Stimulated activated CD8-positive, alpha-beta memory T cell treated with anti-CD3 and anti-CD28 coated beads, Interleukin-2, amount 100 ng/mL, for 48 hours (primary cell): ENCODE results near the gene CEBPZOS.
A peak's percentile ranks its signal among the peaks of the same experiment; 100 is the strongest.

Experiments
- DNase-seq, 2 donors: peaks; one replicate each; pipeline ENCODE4 v3.0.0-alpha.2; 2020; ENCODE audit warnings: low read depth in 2 of 2

The CEBPZOS gene

DNA sequence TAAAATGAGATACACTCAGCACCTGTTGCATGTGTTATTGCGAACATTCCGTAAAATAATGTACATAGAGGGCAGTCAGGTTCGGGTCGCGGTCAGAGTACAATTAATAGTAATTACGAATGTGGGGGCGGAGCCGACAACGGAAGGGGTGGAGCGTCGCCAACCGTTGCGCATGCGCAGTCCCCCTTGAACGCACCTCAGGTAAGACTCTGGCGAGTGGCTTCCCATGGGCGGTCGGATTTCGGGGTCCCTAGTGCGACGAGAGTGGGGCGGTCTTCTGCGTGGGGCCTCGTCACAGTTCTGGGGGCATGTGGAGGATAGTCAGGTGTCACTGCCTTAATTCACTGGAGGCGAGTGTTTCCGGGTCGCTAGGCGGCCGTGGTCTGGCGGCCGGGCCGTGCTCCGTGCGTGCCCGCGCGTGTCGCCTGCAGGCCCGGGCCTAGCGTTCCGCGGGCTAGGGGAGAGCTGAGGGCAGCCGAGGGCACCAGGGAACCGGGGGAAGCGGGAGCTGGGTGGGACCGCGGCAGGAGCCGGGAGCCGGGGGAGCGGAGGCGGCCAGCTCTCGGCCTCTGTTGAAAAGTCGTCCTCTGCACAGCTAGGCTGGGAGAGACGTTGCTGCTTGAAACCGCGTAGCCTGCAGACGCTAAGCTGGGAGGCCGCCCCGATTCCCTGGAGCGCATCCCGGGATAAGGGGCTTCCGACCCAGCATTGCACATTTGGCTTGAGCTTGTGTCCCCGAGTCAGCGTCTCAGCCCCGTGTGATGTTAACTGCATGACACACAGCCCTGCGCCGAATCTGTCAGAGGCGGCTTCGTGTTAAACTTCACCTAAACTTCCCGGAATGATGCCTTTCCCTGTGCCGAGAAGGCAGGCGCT lies at the start of gene CEBPZOS:
Gene CEBPZOS (plus strand): TSS at position 177 of the 876 bp plus-strand sequence. CDS start 3,209 bp downstream, outside the sequence.
- DNase-seq, result peak; percentile 77 to 85

- DNase-seq, result no peak
Observed at GRCh38 chr2:37148325-37148724, 48.0 kb upstream of the CEBPZOS start.

GRCh38 chr2:37149626-37150322 lies 46.5 kb upstream of the CEBPZOS start:
- no peak for DNase-seq

- no peak for DNase-seq
Observed at GRCh38 chr2:37153224-37153623, 43.1 kb upstream of the CEBPZOS start.

DNA sequence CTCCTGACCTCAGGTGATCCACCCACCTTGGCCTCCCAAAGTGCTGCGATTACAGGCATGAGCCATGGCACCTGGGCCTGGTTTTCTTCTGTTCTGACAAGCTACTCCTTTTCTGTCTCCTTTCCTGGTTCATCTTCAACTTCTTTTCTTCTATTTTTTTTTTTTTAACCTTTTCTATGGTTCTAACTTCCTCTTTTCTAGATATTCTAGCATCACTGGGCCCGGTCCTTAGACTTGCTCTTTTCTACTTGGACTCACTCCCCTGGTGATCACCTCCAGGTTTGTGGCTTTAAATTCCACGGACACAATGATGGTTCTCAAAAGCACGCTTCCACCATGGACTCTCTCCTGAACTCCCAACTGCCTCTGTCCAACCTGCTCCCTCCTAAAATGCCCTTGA lies 41.5 kb upstream of the CEBPZOS start:
- no peak for DNase-seq

DNA sequence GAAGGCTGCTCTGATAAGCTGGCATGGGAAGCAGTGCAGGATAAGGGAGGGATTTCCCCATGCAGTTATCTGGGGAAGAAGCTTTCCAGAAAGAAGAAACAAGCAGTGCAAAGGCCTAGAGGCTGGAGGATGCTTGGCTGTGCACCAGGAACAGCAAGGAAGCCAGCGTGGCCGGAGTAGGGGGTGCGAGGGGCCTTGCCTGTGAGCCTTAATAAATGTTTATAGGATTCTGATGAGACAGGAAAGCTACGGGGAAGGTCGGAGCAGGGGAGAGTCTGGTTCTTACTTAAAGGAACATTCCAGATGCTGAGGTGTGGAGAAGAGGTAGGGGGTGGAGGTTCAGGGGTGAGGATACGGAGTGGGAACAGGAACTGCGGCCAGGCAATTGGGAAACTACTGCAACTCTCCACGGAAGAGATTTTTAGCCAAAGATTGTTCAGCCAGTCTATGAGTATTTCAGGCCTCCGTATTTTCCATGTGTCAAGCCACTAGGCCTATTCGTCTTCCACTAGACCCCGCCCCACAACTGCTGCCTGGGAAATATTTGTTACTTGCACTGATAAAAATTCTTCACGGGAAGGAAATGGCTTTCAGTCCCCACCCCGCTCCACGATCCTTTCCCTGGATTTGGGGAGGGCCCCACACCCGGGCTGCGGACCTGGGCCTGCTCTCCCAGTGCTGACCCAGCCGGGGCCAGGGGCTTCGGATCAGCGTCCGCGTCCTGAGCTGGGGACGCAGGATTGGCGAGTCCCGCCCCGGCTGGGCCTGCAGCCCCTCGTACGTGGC lies 40.0 kb upstream of the CEBPZOS start:
- peak; percentile 10 to 11 for DNase-seq

DNA sequence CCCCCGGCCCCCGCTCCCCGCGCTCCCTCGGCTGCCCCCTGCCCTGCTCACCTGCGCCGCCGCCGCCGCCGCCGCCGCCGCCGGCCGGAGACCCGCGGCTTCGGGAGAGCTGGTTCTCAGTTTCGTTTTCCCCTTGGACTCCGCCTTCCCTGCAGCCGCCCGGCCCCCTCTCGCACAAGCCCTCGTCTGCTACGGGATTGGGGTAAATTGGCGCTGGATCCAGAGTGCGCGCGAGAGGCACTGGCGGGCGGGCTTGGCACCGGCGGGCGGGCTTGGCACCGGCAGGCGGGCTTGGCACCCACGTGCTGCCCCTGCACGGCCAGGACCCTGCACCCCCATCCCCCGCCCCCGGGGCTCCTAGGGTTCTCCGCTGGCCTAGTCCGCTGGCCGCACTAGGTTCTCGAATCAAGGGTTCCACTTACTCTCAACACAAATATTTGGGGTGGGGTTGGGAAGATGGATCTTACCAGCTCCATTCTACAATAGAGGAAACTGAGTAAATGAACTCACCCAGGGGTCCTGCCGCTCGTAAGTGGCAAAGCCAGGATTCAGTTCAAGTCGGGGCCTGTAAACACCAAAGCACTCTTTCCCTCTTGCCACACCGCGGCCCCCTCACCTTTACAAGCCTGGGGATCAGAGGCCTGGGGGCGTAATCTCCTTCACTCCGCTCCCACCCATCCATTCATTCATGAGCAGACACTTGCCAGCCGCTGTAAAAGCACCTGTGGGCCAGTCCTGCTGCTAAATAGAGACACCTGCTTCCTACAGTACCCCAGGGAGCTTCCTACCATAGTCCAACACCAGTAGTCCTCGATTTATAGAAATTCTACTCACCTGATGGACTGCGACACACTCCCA lies 39.2 kb upstream of the CEBPZOS start, which contains the start of gene EIF2AK2:
Gene EIF2AK2 (minus strand): TSS at position 124 of the 858 bp plus-strand sequence. CDS start 9,174 bp downstream, outside the sequence.
- DNase-seq, result peak; percentile 70

GRCh38 chr2:37164757-37165156 lies 31.5 kb upstream of the CEBPZOS start:
- DNase-seq, result no peak

DNA sequence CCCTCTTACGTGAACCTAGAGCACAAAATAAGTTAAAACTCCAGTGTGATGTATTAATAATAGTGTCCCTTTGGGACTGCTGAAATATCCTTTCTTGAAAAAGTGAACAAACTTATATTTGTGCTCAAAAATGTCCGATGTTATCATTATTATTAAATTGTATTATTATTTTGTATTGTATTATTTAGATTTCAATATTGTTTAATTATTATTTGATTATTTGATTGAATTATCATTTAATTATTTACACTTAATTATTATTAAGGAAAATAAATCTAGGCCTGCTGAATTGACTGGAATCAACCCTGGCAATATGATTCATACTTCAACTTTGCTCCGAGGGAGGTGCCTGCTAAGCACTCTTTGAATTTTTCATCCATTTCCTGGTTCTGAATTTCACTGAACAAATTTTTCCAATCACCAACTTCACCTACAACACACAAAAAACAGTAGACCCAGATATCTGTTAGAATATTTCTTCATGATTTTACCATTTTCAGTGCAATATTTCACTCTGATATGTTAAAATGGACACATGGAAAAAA lies 28.6 kb upstream of the CEBPZOS start:
- no peak for DNase-seq

DNA sequence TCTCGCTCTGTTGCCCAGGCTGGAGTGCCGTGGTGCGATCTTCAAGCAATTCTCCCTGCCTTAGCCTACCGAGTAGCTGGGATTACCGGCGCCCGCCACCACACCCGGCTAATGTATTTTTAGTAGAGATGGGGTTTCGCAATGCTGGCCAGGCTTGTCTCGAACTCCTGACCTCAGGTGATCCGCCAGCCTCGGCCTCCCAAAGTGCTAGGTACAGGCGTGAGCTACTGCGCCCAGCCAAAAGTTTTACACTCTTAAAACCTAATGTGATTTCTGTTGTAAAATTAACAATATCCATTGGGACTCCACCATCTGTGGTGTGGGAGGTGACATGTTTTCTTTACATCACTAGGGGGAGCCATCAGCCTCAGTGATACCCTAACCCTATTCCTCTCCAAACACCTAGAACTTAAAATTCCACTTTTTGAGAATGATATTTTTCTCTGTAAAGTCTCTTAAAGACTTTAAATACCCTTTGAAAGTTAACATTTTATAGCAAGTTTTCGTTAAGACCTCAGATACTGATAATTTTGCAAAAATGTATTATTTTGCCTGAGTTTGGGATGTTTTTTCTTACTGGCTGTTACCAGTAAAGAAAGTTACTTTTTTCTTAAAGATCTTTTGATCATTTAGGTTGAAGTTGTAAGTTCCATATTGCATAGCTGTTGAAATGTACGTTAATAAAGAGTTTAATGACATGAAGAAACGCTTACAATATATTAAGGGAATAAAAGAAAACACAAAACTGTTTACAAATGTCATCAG lies 27.9 kb upstream of the CEBPZOS start:
- no peak for DNase-seq

DNA sequence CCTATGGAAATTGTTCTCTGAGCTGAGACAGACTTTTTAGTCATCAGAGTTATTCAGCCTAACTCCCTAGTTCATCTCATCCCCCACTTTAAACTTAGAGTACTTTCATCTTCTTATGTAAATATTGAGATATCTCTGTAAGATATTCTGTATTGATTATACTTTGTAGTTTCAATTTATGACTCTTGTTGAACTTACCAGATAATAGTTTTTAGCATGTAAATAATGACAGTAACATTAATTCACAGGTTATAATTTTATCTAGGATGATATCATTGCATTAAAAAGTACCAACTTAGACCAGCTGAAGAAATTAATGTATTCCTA lies 24.7 kb upstream of the CEBPZOS start:
- DNase-seq, result no peak

GRCh38 chr2:37173741-37174140 lies 22.6 kb upstream of the CEBPZOS start:
- no peak for DNase-seq

DNA sequence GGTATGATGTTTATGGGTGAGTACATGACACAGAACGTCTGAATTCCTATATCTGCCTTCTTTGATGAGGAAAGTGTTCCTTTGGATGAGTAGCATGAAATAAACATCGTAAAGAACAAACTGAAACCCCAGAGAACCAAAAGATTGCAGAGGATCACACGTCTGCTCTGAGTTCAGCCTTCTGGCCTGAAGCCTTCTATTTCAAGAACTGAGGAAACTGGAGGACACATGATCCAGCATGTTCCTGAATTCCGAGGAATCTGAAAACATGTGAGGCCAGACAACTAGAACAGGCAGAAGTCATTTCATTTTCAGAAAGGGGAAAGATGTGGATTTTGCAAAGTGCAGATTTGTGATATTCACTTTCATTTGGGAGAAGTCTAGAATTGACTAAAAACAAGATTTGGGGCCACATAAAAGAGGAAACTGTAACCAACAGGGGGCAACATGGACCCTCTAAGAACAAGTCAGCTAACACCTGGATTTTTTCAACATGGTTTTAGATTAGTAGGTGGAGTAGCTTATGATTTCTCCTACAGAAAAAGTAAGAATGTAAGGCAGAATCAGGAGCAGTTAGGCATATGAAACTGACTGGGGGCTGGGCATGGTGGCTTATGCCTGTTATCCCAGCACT lies 16.2 kb upstream of the CEBPZOS start:
- no peak for DNase-seq

DNA sequence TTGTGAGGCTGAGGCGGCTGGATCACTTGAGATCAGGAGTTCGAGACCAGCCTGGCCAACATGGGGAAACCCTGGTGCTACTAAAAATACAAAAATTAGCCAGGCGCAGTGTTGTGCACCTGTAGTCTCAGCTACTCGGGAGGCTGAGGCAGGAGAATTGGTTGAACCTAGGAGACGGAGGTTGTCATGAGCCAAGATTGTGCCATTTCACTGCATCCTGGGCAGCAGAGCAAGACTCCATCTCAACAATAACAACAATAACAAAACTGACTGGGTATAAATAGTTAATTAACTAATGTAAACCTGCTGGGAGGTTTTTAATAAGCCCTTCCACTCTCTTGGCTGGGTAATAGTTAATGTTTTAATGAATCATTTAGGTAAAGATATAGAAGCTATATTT lies 15.7 kb upstream of the CEBPZOS start:
- no peak for DNase-seq

- DNase-seq, result no peak
Observed at GRCh38 chr2:37181726-37182684, 14.3 kb upstream of the CEBPZOS start.

GRCh38 chr2:37188570-37188969 lies 7.7 kb upstream of the CEBPZOS start, which contains the start of gene SULT6B1:
Gene SULT6B1, minus strand, starts transcription at chr2:37188670. Its CDS starts 30 bp downstream, at chr2:37188640.
- no peak for DNase-seq

GRCh38 chr2:37189452-37190153 lies 6.7 kb upstream of the CEBPZOS start:
- DNase-seq, result no peak

GRCh38 chr2:37190290-37190689 lies 6.0 kb upstream of the CEBPZOS start:
- no peak for DNase-seq
